ENCODE measurements around the gene MEOX1. TPM values are rescaled to one million over a fixed set of nuclear protein-coding genes. Genes with fewer than 3 reads are reported as not detected.

Gene MEOX1
- total RNA-seq, 1 experiment from 2014 or later = 0.21 TPM

DNA sequence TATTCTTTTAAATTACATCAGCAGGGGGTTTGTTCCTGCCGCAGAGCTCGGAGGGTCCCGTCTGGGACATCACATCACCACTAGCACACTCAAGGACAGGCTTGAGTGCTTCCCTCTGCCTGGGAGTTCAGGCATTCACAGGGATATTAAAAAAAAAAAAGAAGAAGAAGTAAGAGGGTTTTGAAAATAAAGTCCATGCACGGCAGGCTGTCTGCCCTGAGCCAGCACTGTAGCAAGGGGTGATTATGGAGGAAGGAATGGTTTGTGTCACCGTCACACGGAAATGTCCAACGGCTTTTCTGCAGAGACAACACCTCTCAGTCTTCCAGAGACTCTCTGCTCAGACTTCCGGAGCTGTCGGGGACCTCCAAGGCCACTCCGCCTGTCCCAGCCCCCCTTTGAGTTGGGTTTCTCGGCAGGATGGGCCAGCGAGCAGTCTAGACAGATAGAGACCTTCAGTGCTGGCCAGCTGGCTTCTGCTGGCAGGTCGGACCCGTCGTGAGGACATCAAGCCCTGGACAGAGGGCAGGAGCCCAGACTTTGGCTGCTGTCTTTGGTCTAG lies 33.6 kb downstream of the MEOX1 start:
- ChIA-PET CTCF (no interaction called here), POLR2A (no interaction called here)
- in situ Hi-C loops (cut with HindIII; ENCODE audit: low pct_unique_long_range_greater_than_20kb, low sequenced_read_pairs) (no loop called here), intact Hi-C loops (cut with micrococcal nuclease; ENCODE audit: unreplicated experiment) (loop anchor here (5.0 kb wide), 1 partner anchor 39 kb away; no protein-coding TSS in a partner anchor)
- Histone ChIP-seq H3K9me3 (ENCODE audit: control insufficient read depth, insufficient read depth, low read depth, low read length) (no peaks in the 10 kb centered on the region), H3K36me3 (ENCODE audit: control insufficient read depth, insufficient read depth, low read length) (no peaks in the 10 kb centered on the region), H3K27me3 (ENCODE audit: control insufficient read depth, insufficient read depth, low read length) (no peaks in the 10 kb centered on the region), H3K4me3 (ENCODE audit: low read depth in 2 of 2, low read length in 2 of 2) (no peak overlapping the region), H3K4me1 (ENCODE audit: control insufficient read depth, insufficient read depth, low read length) (no peaks in the 10 kb centered on the region), H3K27ac (ENCODE audit: low read length) (no peak overlapping the region)
- ATAC-seq (no peak), DNase-seq (ENCODE audit: low read depth, low spot score) (no peak)
- no TSS peak for BruUV-seq (replicated peaks)
- TF ChIP-seq, protein P1, sequence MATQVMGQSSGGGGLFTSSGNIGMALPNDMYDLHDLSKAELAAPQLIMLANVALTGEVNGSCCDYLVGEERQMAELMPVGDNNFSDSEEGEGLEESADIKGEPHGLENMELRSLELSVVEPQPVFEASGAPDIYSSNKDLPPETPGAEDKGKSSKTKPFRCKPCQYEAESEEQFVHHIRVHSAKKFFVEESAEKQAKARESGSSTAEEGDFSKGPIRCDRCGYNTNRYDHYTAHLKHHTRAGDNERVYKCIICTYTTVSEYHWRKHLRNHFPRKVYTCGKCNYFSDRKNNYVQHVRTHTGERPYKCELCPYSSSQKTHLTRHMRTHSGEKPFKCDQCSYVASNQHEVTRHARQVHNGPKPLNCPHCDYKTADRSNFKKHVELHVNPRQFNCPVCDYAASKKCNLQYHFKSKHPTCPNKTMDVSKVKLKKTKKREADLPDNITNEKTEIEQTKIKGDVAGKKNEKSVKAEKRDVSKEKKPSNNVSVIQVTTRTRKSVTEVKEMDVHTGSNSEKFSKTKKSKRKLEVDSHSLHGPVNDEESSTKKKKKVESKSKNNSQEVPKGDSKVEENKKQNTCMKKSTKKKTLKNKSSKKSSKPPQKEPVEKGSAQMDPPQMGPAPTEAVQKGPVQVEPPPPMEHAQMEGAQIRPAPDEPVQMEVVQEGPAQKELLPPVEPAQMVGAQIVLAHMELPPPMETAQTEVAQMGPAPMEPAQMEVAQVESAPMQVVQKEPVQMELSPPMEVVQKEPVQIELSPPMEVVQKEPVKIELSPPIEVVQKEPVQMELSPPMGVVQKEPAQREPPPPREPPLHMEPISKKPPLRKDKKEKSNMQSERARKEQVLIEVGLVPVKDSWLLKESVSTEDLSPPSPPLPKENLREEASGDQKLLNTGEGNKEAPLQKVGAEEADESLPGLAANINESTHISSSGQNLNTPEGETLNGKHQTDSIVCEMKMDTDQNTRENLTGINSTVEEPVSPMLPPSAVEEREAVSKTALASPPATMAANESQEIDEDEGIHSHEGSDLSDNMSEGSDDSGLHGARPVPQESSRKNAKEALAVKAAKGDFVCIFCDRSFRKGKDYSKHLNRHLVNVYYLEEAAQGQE (IDR thresholded peaks at IDR 0.05; ENCODE audit: insufficient read depth in 1 of 2, low read depth in 2 of 2, low read length in 1 of 2) = no peak
- TF ChIP-seq SIN3A (IDR thresholded peaks at IDR 0.05; ENCODE audit: borderline replicate concordance, insufficient read depth, low read depth, low read length) (no peak), POLR2AphosphoS5 (IDR thresholded peaks at IDR 0.05; ENCODE audit: low read depth, low read length) (no peak)
- TF ChIP-seq, protein P2, sequence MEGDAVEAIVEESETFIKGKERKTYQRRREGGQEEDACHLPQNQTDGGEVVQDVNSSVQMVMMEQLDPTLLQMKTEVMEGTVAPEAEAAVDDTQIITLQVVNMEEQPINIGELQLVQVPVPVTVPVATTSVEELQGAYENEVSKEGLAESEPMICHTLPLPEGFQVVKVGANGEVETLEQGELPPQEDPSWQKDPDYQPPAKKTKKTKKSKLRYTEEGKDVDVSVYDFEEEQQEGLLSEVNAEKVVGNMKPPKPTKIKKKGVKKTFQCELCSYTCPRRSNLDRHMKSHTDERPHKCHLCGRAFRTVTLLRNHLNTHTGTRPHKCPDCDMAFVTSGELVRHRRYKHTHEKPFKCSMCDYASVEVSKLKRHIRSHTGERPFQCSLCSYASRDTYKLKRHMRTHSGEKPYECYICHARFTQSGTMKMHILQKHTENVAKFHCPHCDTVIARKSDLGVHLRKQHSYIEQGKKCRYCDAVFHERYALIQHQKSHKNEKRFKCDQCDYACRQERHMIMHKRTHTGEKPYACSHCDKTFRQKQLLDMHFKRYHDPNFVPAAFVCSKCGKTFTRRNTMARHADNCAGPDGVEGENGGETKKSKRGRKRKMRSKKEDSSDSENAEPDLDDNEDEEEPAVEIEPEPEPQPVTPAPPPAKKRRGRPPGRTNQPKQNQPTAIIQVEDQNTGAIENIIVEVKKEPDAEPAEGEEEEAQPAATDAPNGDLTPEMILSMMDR (IDR thresholded peaks at IDR 0.05) = no peak

DNA sequence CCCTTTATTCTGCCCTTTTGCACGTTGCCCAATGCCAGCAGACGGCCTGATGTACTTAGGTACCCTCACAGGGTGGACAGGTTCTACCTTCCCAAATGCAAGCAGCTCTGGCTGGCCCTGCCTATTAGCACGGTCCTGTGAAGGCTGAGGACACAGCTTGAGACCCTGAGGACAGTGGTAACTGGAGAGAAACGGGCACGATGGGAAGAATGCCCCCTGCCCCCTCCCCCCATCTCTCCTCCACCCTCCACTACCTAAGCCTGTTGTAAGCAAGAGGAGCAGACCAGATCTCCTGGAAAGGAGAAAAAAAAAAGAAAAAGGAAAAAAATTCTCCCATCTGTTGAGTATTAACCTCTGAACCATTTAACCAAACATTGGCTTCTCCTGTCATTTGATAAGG lies 34.1 kb downstream of the MEOX1 start:
- H3K4me1 ChIP-seq (ENCODE audit: control insufficient read depth, insufficient read depth, low read length) = no peaks in the 10 kb centered on the region
- in situ Hi-C loops (cut with HindIII; ENCODE audit: low pct_unique_long_range_greater_than_20kb, low sequenced_read_pairs) = no loop called here
- ATAC-seq (no peak), DNase-seq (ENCODE audit: low read depth, low spot score) (no peak)
- intact Hi-C loops (cut with micrococcal nuclease; ENCODE audit: unreplicated experiment) = loop anchor here (5.0 kb wide), 1 partner anchor 40 kb away; no protein-coding TSS in a partner anchor
- H3K36me3 ChIP-seq (ENCODE audit: control insufficient read depth, insufficient read depth, low read length) = no peaks in the 10 kb centered on the region
- no peak overlapping the region for H3K4me3 ChIP-seq (ENCODE audit: low read depth in 2 of 2, low read length in 2 of 2)
- no peak overlapping the region for H3K27ac ChIP-seq (ENCODE audit: low read length)
- no TSS peak for BruUV-seq (replicated peaks)
- no peaks in the 10 kb centered on the region for H3K27me3 ChIP-seq (ENCODE audit: control insufficient read depth, insufficient read depth, low read length)
- TF ChIP-seq, protein P2 (IDR thresholded peaks at IDR 0.05) = no peak
- TF ChIP-seq, protein P1 (IDR thresholded peaks at IDR 0.05; ENCODE audit: insufficient read depth in 1 of 2, low read depth in 2 of 2, low read length in 1 of 2) = no peak
- TF ChIP-seq POLR2AphosphoS5 (IDR thresholded peaks at IDR 0.05; ENCODE audit: low read depth, low read length) (no peak), TCF7L2 (IDR thresholded peaks at IDR 0.05; ENCODE audit: low read depth, low read length) (no peak), SIN3A (IDR thresholded peaks at IDR 0.05; ENCODE audit: borderline replicate concordance, insufficient read depth, low read depth, low read length) (no peak)
- CTCF ChIA-PET = no interaction called here
- POLR2A ChIA-PET = no interaction called here
- no peaks in the 10 kb centered on the region for H3K9me3 ChIP-seq (ENCODE audit: control insufficient read depth, insufficient read depth, low read depth, low read length)

Data from Panc1 (cell line).